Stimulated activated naive CD8-positive, alpha-beta T cell treated with anti-CD3 and anti-CD28 coated beads, Interleukin-15, Interleukin-2, amounts not matched to agents 100 ng/mL and 50 ng/mL, for 24 hours (primary cell): ENCODE measurements around the gene CHRNG.
A peak's percentile ranks its signal among the peaks of the same experiment; 100 is the strongest.

Source experiments
- H3K27ac Mint-ChIP-seq: one replicate; pipeline ENCODE4 v1.8.0; 2021; ENCODE audit warnings: mild to moderate bottlenecking, mixed read lengths
- H3K27me3 Mint-ChIP-seq: one replicate; pipeline ENCODE4 v1.8.0; 2021; ENCODE audit warnings: mixed read lengths
- H3K36me3 Mint-ChIP-seq: one replicate; pipeline ENCODE4 v1.8.0; 2021; ENCODE audit warnings: low read depth, mixed read lengths
- H3K4me1 Mint-ChIP-seq: one replicate; pipeline ENCODE4 v1.8.0; 2021; ENCODE audit warnings: low read depth, mixed read lengths
- H3K4me3 Mint-ChIP-seq: one replicate; pipeline ENCODE4 v1.8.0; 2021; ENCODE audit warnings: mild to moderate bottlenecking, mixed read lengths
- H3K9me3 Mint-ChIP-seq: one replicate; pipeline ENCODE4 v1.8.0; 2021; ENCODE audit warnings: mixed read lengths

CHRNG gene

DNA sequence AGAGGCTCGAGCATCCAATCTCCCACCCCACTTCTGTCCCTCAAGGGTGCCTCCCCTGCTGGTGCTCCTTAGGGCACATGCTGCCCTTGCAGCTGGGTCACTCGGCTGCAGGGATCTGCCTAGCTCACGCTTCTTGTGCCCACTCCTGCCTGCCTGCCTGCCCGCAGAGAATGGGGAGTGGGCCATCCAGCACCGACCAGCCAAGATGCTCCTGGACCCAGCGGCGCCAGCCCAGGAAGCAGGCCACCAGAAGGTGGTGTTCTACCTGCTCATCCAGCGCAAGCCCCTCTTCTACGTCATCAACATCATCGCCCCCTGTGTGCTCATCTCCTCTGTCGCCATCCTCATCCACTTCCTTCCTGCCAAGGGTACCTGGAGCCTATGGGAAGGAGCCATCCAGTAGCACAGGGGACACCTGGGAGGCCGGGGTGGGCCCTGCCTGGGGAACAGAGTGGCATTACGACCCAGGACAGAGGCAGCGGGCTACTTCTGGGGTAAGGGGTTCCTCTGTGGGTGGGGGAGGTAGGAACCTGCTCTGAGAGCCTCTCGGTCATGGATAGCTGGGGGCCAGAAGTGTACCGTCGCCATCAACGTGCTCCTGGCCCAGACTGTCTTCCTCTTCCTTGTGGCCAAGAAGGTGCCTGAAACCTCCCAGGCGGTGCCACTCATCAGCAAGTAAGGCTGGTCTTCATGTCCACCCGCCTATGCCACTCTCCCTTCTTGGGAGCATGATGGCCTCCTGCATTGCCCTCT is 3.4 kb downstream of the CHRNG start:
- Mint-ChIP-seq H3K4me1 (peaks cover 18% of the 10 kb centered on the region), H3K4me3 (no peak overlapping the region), H3K36me3 (peaks cover 21% of the 10 kb centered on the region), H3K27me3 (no peaks in the 10 kb centered on the region), H3K9me3 (no peaks in the 10 kb centered on the region), H3K27ac (no peak overlapping the region)

DNA sequence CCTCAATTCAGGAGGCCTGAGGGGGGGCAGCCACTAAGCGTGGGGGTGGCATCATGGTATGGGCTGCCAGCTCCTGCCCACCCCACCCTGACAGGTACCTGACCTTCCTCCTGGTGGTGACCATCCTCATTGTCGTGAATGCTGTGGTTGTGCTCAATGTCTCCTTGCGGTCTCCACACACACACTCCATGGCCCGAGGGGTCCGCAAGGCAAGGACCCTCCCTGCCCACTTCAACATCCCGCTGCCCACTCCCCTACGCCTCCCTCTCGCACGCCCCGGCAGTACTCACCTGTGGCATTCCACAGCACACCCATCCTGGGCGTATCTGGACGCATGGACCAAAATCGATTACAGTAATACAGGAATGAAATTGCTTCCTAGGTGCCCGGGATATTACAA is 4.0 kb downstream of the CHRNG start:
- H3K27ac Mint-ChIP-seq = no peak overlapping the region
- H3K36me3 Mint-ChIP-seq = peaks cover 27% of the 10 kb centered on the region
- H3K27me3 Mint-ChIP-seq = no peaks in the 10 kb centered on the region
- peaks cover 24% of the 10 kb centered on the region for H3K4me1 Mint-ChIP-seq
- no peak overlapping the region for H3K4me3 Mint-ChIP-seq
- peaks cover 2% of the 10 kb centered on the region for H3K9me3 Mint-ChIP-seq

DNA sequence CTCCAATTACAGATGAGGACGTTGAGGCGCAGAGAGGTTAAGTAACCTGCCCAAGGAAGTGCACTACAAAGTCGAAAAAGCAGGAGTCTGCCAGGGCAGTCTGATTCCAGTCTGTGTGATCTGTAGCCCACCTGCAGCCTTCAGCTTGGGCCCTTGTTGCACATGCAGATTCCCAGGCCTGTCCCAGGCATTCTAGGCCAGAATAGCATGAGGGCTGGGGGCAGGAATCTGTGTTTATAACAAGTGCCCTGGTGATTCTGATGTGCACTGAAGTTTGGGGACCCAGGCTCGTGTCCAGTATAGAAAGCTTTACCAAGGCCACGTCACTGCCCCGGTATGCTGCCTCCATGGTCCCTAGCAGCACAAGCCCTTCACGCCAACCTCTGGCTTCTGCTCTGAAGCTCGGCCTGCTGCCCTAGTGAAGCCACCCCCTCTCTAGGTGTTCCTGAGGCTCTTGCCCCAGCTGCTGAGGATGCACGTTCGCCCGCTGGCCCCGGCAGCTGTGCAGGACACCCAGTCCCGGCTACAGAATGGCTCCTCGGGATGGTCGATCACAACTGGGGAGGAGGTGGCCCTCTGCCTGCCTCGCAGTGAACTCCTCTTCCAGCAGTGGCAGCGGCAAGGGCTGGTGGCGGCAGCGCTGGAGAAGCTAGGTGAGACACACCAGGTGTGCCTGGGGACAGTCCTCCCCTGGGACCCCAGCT is 4.6 kb downstream of the CHRNG start:
- no peak overlapping the region for H3K27ac Mint-ChIP-seq
- peaks cover 26% of the 10 kb centered on the region for H3K4me1 Mint-ChIP-seq
- no peak overlapping the region for H3K4me3 Mint-ChIP-seq
- H3K9me3 Mint-ChIP-seq = peaks cover 5% of the 10 kb centered on the region
- peaks cover 32% of the 10 kb centered on the region for H3K36me3 Mint-ChIP-seq
- H3K27me3 Mint-ChIP-seq = no peaks in the 10 kb centered on the region

DNA sequence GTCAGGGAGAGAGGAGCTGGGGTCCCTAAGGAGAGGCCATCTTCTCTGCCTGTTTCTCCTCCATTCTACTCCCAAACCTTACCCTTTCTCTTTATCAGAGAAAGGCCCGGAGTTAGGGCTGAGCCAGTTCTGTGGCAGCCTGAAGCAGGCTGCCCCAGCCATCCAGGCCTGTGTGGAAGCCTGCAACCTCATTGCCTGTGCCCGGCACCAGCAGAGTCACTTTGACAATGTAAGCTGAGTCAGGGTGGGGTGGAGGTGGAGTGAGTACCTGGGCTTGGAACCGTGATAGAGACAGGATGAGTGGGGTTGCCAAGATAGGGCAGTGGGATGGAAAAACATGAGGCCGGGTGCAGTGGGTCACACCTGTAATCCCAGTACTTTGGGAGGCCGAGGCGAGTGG is 5.2 kb downstream of the CHRNG start:
- Mint-ChIP-seq H3K27ac (no peak overlapping the region), H3K9me3 (peaks cover 5% of the 10 kb centered on the region), H3K36me3 (peaks cover 38% of the 10 kb centered on the region), H3K4me3 (no peak overlapping the region), H3K4me1 (peaks cover 31% of the 10 kb centered on the region), H3K27me3 (no peaks in the 10 kb centered on the region)

DNA sequence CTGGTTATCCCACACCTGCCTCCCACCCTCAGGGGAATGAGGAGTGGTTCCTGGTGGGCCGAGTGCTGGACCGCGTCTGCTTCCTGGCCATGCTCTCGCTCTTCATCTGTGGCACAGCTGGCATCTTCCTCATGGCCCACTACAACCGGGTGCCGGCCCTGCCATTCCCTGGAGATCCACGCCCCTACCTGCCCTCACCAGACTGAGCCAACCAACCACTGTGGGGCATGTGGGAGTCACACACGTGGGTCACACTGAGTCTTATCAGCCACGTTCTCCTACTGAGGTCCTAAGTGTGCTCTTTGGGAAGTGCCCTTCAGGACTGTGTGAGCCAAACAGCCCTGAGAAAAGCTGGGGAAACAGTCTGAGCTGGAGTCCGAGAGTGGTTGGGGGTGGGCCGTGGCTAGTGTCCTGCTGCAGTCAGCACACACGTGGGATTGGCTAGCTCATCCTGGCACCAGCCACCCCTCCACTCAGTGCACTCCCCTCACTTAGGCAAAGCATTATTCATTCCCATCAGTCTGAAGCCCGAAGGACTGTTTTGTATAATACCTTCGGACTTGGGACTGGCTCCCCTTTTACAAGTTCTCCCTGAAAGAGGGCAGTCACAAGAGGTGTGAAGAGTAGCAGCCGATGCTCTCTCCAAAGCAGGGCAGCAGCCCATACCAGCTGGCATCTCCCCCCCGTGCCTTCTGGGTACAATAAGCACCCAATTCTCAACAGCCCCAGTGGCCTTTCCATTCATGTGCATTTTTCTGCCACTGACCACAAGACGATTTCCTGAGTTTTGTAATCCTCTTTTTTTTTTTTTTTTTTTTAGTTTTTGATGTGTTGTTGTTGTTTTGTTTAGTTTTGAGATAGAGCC is 6.3 kb downstream of the CHRNG start:
- Mint-ChIP-seq H3K4me3 (no peak overlapping the region), H3K9me3 (peaks cover 5% of the 10 kb centered on the region), H3K36me3 (peaks cover 44% of the 10 kb centered on the region), H3K27me3 (no peaks in the 10 kb centered on the region), H3K27ac (no peak overlapping the region), H3K4me1 (peaks cover 34% of the 10 kb centered on the region)

DNA sequence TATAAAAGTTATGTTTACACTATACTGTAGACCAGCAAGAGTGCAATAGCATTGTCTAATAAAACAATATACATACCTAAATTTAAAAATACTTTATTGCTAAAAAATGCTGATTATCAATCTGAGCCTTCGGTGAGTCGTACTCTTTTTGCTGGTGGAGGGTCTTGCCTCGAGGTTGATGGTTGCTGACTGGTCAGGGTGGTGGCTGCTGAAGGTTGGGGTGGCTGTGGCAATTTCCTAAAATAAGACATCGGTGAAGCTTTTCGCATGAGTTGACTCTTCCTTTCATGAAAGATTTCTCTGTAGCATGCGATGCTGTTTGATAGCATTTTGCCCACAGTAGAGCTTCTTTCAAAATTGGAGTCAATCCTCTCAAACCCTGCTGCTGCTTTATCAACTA is 8.5 kb downstream of the CHRNG start:
- H3K9me3 Mint-ChIP-seq = peaks cover 5% of the 10 kb centered on the region
- H3K27ac Mint-ChIP-seq = peak overlapping the region; percentile 23
- no peaks in the 10 kb centered on the region for H3K27me3 Mint-ChIP-seq
- peaks cover 51% of the 10 kb centered on the region for H3K4me1 Mint-ChIP-seq
- H3K4me3 Mint-ChIP-seq = peak overlapping the region; percentile 45
- H3K36me3 Mint-ChIP-seq = peaks cover 49% of the 10 kb centered on the region

DNA sequence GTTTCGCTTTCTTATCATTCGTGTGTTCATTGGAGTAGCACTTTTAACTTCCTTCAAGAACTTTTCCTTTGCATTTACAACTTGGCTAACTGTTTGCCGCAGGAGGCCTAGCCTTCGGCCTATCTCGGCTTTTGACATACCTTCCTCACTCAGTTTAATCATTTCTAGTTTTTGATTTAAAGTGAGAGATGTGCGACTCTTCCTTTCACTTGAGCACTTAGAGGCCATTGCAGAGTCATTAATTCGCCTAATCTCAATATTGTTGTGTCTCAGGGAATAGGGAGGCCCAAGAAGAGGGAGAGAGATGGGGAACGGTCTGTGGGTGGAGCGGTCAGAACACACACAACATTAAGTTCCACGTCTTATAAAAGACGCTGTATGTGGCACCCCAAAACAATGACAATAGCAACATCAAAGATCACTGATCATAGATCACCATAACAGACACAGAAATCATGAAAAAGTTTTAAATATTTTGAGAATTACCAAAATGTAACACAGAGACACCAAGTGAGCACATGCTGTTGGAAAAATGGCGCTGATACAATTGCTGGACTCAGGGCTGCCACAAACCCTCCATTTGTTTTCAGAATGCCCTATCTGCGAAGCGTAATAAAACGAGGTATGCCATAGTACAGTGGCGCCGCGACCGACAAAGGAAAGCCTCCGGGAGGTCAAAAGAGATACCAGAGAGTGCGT is 10.3 kb downstream of the CHRNG start:
- H3K9me3 Mint-ChIP-seq = peaks cover 5% of the 10 kb centered on the region
- H3K27ac Mint-ChIP-seq = peak overlapping the region; percentile 99
- peaks cover 54% of the 10 kb centered on the region for H3K36me3 Mint-ChIP-seq
- H3K4me1 Mint-ChIP-seq = peaks cover 69% of the 10 kb centered on the region
- no peaks in the 10 kb centered on the region for H3K27me3 Mint-ChIP-seq
- peak overlapping the region; percentile 98 for H3K4me3 Mint-ChIP-seq

DNA sequence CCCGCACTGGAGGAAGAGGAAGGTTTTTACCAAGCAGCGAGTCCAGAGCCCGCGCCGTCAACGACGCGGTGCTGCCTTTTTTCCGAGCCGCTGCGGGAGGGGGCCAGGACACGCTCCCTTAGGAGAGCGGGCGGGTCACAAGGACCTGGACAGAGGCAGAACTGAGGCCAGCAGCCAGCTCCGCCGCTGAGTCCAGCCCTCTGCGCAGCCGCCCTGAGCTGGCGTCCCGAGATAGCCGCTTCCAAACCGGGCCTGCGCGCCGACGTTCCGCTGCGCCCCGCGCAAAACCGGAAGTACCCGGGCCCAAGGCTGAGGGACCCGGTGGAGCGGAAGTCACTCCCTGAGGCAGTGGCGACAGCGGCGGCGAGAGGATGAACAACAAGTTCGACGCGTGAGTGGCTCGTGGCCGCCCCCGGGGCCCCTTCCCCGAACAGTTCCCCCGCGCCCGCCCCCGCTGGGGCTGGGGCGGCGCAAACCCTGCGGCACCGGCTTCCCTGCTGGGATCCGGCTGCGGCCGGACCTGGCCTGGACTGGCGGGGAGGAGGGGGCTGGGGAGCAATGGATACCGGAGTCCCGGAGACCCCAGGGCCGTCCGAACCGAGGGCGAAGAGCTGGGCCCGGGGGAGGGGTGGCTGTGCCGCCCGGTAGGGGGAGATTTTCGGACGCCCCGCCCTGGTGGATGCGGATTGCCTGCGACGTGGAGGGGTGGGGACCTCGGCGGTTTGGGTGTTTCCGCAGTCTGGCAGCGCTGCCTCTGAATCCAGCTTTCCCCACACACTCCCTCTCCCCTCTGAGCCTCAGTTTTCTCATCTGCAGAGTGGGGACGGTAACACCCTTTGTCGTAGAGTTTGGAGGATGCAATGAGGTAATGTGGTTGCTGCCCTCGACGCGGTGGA is 11.1 kb downstream of the CHRNG start, which contains the start of the genes EIF4E2 and TIGD1:
Gene EIF4E2 (plus strand): TSS at position 336 of the 896 bp plus-strand sequence. CDS start 36 bp downstream, at position 372.
Gene TIGD1 (minus strand): TSS at position 204 of the 896 bp plus-strand sequence. CDS start 675 bp downstream, outside the sequence.
- Mint-ChIP-seq H3K4me3 (peak within 1 kb of the TSS; percentile 98), H3K36me3 (peaks cover 53% of the 10 kb centered on the region), H3K27ac (peak within 1 kb of the TSS; percentile 99), H3K9me3 (peaks cover 5% of the 10 kb centered on the region), H3K27me3 (no peaks in the 10 kb centered on the region), H3K4me1 (peaks cover 69% of the 10 kb centered on the region)

DNA sequence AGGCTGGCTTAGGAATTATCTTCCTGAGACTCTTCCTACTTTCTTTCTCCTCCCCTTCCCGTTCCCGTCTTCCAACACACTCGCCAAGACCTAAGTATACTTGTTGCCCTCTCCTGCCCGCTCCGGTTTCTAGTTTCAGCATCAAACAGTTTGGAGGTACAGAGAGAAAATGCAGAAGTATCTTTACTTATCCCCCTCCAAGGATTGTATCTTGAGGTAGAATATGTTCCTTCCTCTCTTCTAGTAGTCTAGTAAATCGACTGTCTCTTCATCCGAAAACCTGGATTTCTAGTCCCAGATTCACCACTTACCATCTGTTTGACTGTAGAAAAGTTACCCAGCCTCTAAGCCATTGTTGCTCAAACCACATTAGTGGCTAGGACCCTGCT is 11.8 kb downstream of the CHRNG start:
- Mint-ChIP-seq H3K4me1 (peaks cover 69% of the 10 kb centered on the region), H3K4me3 (peak overlapping the region; percentile 98)

DNA sequence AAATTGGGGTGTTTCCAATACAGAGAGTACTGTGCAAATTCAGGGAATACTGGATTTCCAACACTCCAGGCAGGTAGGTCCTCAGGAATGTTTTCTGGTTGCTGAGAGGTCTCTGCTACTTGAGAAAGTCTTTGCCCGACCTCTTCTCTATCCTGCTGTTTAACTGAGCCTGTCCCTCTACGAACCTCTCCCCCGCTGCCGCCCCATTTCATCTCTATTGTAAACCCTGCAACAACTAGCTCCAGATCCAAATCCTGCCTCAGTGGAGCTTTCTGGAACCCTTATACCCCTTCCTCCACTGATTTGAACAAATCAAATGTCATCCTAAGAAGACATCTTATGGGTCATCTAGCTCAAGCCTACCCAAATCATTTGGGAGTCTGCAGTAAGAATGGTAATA is 12.3 kb downstream of the CHRNG start:
- peak overlapping the region; percentile 85 for H3K27ac Mint-ChIP-seq
- peaks cover 51% of the 10 kb centered on the region for H3K36me3 Mint-ChIP-seq

More for the DNA sequence above, 11.8 kb downstream of the CHRNG start:
- Mint-ChIP-seq H3K27me3 (no peaks in the 10 kb centered on the region), H3K36me3 (peaks cover 52% of the 10 kb centered on the region), H3K27ac (peak overlapping the region; percentile 85), H3K9me3 (peaks cover 5% of the 10 kb centered on the region)

DNA sequence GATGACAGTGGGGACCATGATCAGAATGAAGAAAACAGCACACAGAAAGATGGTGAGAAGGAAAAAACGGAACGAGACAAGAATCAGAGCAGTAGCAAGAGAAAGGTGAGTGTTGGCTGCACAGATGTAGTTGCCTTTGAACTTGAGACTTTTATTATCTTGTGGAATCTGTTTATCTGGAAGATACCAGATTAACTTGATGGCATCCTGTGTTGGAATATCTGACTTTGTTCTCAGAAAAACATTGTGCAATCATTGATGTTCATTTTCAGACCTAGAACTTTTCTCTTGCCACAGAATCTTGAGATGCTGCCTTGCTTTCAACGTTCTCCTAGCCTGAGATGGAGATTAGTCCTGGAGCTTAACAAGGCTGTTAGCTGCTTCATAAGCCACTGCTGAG is 16.9 kb downstream of the CHRNG start:
- Mint-ChIP-seq H3K27ac (no peak overlapping the region), H3K9me3 (no peaks in the 10 kb centered on the region)

More for the DNA sequence above, 12.3 kb downstream of the CHRNG start:
- Mint-ChIP-seq H3K27me3 (no peaks in the 10 kb centered on the region), H3K4me1 (peaks cover 64% of the 10 kb centered on the region), H3K4me3 (peak overlapping the region; percentile 98), H3K9me3 (peaks cover 5% of the 10 kb centered on the region)

DNA sequence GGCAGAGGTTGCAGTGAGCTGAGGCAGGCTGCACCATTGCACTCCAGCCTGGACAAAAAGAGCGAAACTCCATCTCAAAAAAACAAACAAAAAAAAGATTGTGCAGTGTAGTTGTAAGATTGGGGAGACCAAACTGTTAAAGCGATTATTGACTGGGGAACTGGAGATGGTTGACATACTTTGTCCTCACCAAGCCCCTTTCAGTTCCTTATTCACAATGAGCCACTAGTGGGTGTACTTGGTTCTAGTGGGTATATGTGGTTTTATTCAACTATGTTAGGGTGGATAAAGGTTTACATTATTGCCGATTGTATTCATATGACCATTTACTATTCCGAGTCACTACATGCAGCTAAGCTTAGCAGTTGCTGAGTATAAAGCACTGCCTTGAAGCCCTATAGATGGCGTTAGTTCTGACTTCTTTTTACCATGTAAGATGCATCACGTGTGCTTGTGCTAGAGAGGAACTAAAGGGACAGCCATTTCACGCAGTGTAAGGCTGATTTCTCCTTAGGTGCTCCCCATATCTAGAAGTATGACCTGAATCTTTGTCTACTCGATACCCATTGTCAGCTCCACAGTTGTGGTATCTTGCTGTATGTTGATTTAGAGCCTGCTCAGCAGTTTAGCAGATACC is 23.1 kb downstream of the CHRNG start:
- Mint-ChIP-seq H3K27ac (no peak overlapping the region), H3K27me3 (no peaks in the 10 kb centered on the region), H3K4me1 (peaks cover 4% of the 10 kb centered on the region), H3K9me3 (no peaks in the 10 kb centered on the region), H3K36me3 (peaks cover 79% of the 10 kb centered on the region), H3K4me3 (no peak overlapping the region)

More for the DNA sequence above, 16.9 kb downstream of the CHRNG start:
- no peak overlapping the region for H3K4me3 Mint-ChIP-seq
- peaks cover 51% of the 10 kb centered on the region for H3K36me3 Mint-ChIP-seq
- peaks cover 32% of the 10 kb centered on the region for H3K4me1 Mint-ChIP-seq
- H3K27me3 Mint-ChIP-seq = no peaks in the 10 kb centered on the region

DNA sequence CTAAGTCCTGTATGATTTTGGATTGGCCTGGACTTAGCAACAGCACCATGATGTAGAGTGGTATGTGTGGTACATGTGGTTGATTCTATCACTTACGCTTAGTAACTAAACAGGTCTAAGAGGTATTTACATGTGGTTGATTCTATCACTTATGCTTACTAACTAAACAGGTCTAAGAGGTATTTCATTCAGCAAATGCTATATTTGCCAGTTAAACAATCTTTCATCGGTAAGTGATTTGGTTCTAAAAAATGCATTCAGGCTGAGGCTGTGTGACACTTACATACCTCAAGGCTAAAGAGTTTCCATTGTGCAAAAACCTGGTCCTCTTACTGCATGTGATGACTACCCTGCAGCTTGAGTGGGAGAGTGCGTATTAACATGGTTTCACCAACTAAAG is 24.1 kb downstream of the CHRNG start:
- Mint-ChIP-seq H3K4me3 (no peak overlapping the region), H3K27me3 (no peaks in the 10 kb centered on the region), H3K4me1 (peaks cover 4% of the 10 kb centered on the region), H3K27ac (peak overlapping the region; percentile 40), H3K9me3 (no peaks in the 10 kb centered on the region), H3K36me3 (peaks cover 83% of the 10 kb centered on the region)
